C4-2B (cell line): ENCODE measurements around the gene TNFRSF1A.

Experiments
- CTCF ChIP-seq: fragments of 450-650 bp; conservative IDR thresholded peaks from 2 replicates; pipeline ENCODE4 v1.5.1; 2017; ENCODE audit warnings: mild to moderate bottlenecking
- ZFX ChIP-seq: fragments of 450-650 bp; IDR thresholded peaks from 2 replicates; pipeline ENCODE4 v1.6.1; 2017

GRCh38 chr12:6315184-6315583, 26.7 kb downstream of the TNFRSF1A start:
- TF ChIP-seq CTCF (no peak), ZFX (no peak)
